HG03039 (cell line): Measurements from ENCODE around the gene RDH5.

ENCODE experiments used
- ATAC-seq: cut with Tn5 transposase; IDR thresholded peaks from one replicate; pipeline ENCODE4 v1.9.1; 2021; ENCODE audit warnings: mild to moderate bottlenecking, moderate library complexity; ENCODE audit not compliant: unreplicated experiment

The RDH5 gene

DNA sequence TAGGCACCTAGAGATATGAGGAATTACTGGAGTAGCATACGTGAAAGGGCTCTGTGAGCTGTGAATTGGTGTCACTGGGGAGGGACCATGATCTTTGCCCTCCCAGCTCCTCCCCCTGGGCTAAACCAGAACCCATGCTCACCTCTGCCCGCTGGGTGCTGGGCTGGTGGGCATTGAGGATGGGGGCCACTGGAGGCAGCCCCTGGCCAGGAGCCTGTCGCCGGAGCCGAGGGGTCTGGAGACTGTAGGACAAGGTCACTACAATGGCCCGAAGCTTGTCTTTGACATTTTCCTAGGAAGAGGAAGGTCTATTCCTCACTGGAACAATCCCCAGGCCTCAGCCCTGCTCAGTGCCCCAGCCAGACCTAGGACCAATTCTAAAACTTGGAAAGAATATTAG is 24.1 kb upstream of the RDH5 start:
- no peak for ATAC-seq

DNA sequence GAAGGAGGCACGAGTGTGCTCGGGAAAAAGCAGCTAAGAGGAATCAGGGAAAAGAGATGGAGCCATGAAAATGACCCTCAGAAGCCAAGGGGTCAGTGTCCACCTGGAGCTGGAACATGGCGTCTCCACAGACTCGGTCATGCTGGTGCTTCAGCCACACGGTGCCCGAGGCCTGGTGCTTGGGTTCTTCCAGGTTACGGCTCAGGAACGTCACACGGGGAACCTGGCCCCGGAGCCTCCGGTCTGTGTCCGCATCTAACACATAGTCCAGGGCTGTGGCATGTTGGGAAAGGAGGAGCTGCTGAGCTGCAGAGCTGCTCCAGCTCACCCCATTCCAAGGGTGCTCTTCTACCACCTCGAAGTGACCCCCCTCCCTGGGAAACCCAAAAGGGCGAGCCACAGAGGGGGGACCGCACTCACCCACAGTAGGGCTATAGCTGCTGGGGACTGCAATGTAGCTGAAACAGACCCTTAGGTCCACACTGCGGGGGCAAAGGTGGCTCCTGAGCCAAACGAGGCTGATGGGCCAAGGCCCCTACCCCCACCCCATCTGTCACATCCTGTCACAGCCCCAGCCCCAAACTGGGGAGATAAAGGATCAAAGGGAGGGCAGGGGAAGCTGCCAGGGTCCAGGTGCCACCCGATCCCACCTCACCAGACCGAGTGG is 23.3 kb upstream of the RDH5 start:
- ATAC-seq, result no peak

DNA sequence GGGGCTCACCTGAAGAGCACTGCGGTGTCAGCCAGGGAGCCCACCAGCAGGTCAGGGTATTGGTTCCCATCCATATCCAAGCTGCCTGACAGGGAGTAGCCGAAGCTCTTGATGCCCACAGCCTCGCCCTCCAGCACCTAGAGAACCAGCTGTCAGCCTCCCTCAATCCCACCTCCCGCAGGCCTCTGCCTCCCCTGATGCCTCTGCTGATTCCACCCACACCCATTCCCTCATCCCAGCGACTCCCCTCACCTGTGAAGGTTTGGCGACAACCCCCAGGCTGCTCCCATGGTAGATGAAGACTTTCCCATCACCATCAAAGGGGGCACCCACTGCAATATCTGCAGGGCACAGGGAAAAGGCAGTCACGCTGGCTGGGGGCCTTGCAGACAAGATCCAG is 22.5 kb upstream of the RDH5 start:
- no peak for ATAC-seq

DNA sequence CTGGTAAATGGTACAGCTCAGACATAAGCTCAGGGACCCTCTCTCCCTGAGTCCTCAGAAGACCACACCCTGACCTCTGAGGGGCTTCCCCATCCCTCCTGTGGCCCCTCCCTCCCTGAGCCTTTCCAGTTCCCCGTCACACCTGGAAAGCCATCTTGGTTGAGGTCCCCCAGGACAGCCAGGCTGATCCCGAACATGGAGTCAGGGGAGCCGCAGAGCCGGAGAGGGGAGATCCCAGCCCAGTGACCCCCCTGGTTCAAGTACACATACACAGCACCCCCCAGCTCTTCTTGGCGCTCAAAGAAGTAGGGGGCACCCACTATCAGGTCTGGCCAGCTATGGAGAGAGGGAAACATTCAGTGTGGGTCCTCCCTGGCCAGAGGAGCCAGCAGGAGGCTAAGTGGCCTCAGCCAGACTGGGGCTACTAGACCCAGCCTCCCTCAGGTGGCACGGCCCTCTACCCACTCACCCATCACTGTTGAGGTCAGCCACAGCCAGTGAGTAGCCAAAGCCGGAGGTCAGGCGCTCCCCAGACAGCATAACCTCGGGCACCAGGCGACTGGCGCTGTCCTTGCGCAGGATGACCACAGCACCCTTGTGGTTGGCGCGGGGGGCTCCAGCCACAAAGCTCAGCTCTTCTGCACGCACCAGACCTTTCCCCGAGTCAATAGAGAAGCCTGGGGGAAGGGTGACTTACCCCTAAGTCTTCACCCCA is 21.8 kb upstream of the RDH5 start:
- no peak for ATAC-seq

DNA sequence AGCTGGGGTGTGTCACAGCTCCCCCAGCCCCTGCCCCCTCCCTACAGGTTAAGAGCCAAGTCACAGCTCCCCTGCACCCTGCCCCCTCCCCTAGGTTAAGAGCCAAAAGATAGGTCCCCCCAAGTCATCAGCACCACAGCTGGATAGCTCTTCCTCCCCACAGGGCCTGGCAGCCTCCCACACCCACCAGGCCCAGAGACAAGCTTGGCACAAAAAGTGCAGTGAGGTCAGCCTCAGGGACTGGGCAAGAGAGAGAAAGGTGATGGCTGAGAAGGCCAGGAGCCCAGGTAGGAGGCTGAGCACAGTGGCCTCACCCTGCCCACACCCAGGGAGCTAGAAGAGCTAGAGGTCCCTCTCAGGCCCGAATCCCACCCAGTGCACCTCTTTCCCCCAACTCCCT is 21.2 kb upstream of the RDH5 start:
- no peak for ATAC-seq

DNA sequence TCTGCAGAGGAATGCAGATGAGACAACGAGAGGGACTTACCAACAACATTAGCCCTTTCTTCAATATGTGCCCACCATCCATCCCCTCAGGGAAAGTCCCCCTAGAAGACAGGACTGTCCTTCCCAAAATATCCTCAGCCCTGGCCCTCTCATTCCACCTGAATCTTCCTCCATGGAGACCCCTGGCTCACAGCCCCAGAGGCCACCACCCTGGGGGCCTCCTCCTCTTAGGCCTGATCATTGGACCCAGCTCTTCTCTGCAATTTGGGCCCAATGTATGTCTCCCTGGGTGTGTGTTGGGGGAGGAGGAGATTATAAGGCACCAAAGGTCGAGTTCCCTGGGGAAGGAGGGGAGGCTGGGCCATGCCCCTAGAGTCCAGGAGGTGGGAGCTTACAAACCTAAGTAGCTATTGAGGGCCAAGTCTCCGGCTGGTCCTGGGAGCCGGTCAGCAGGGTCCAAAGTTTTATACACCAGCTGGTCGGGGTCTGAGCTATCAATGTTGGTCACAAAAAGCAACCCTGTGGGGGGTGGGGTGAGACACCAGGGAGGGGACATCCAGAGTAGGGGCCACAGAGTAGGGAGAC is 20.6 kb upstream of the RDH5 start:
- no peak for ATAC-seq

DNA sequence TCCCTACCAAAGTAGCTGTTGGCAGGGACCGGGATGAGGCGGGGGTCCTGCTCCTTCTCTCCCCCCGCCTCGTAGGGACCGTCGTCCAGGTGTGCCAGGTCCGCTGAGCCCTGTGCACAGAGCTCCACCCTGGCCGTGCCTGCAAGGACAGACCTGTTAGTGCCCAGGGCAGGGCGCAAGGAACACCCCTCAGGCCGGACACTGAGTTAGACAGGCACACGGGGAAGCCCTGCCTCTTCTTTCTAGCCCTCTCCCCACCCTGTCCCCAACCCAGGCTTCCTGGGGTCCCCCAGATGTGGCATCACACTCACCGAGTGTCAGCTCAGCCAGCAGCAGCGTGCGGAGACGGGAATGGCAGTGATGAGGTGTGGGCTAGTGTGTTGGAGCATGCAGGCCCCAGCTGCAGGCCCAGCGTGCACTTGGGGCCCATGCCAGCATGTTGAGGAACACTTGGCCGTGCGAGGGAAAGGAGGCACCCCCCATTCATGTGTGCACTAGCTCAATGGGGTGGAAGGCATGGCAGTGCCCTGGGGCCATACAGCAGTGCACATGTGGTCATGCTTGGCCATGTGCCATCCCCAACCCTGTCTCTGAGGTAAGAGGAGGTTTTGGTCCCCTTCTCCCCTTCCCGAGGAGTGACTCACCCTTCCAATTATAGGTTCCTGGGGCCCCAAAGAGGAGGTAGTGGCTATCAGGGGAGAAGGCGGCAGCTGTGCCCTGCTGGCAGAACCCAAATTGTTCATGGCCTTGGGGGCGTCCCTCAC is 19.8 kb upstream of the RDH5 start:
- no peak for ATAC-seq

DNA sequence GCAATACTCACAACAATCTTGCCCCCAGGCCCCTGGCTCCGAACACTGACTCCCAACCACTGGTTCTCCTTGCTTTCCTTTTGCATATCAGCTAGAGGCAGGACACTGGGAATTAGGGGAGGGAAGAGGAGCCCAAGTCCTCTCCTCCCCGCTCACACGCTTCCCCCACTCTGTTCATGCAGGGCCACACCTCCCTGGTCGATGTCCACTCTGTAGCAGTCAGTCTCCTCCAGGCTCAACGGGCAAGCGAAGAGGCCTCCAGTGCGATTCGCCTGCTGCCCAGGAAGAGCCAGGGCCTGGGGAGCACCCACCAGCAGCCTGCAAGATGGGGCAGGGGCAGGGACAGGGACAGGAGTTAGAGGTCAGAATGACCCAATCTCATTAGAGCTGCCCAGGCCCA is 17.3 kb upstream of the RDH5 start:
- no peak for ATAC-seq

DNA sequence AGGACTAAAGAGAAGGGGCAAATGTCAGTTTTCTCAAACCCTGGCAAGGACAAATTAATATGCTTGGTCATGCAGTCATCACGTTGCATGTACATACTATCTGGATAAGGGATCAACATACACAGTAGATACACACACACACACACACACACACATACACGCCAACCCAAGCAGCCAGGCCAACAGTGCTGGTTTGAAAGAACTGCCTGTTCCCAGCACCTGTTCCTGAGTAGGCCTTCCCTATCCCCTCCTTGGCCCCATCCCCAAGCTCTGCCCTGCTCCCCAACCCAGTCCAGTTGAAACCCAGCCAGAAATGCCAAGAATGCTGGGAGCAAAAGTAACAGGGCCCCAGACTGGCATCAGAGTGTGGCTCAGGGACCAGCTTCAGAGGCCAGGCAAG is 16.9 kb upstream of the RDH5 start:
- ATAC-seq, result no peak

DNA sequence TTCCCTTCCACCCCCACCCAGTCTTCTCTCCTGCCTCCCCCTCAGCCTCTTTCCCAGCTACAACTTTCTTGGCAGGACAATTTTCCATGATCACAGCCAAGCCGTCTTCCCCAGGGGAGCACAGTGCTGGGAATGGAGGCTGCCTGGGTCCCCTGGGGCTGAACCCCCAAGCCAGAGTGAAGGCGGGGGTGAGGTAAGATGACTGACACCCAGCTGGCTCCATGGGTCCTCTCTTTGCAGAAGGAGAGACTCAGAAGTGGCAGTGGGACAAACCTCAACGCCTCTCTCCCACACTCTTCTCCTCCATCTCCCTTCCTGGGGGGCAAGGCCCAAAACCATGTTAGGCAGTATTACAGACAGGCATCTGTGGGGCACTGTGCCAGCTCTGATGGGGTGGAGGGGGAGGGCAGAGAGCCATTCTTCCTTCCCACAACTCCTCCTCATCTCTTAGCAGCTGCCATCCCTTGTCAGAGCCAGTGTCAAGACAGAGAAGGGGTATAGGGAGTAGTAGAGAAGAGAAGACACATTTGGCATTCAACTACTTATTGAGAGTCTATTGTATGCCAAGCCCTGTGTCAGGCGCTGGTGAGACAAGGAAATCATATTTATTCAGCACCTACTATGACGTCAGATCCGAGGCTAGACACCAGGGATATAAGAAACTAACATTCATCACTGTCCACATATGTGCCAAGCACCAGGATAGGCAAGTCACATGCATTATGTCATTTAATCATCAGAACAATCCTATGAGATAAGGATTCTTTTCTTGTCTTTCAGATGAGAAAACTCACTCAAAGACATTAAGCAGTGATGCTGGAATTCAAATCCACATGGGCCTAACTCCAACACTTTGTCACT is 16.1 kb upstream of the RDH5 start:
- no peak for ATAC-seq

DNA sequence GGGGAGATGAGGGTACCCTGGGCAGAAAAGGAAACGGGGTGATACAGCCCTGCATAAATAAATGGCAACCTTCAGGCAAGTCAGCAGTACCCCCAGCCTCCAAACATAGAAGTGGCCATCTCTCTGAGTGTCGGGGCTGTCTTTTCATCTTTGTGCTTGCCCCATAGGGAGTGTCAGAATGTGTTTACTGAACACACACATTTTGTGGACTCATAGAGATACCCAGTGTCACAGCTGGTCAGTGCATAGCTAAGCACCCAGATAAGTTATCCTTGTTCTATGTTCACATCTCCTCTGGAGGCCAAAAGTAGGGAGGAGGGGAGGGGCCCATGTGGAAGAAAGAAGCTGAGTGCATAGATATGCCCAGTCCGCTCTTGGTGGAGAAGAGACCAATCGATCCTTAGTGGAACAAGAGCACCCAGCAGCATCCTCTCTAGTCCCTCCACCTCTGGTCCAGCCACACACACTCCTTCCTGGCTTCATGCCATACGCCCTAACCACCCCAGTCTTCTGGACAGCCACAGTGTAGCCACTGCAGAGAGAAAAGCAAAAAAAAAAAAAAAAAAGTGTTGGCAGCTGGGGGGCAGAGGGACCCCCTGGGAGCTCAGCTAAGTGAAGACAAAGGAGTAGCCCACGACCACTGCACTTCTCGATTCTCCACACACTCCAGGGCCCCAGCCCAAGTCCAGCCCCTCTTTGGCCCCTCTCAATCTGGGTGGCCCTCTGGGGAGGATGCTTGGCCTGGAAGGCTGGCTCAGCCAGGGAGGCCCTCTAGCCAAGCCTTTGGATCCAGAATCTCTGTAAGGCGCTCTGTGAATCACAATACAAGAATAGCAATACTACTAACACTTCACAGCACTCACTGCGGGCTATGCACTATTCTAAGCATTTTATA is 15.1 kb upstream of the RDH5 start:
- ATAC-seq, result no peak

DNA sequence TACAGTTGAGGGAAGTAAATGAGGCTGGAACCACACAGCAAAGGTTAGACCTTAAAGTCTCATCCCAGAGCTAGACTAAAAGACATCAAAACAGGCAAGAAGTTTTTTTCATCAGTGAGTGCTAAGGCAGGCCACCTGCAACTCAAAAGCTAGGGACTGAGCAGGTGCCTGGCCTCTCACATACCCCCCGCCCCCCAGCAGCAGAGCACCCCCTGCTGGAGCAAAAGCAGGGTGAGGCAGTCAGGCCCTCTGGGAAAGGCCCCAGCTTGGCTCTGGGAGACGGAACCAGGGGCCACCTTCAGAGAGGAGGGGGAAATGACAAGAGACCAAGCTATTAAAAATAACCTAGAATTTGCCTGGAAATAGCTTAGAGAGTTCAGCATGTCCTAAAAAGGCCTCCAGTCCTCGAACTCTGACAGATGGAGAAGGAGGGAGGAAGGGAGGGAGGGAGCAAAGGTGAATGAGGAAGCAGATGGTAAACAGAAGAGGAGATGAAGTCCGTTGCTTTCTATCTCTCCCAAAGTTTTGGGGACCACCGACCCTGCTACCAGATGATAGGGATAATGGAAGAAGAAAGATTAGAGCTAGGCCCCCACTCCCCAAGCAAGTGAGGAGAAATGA is 14.3 kb upstream of the RDH5 start:
- ATAC-seq, result no peak

DNA sequence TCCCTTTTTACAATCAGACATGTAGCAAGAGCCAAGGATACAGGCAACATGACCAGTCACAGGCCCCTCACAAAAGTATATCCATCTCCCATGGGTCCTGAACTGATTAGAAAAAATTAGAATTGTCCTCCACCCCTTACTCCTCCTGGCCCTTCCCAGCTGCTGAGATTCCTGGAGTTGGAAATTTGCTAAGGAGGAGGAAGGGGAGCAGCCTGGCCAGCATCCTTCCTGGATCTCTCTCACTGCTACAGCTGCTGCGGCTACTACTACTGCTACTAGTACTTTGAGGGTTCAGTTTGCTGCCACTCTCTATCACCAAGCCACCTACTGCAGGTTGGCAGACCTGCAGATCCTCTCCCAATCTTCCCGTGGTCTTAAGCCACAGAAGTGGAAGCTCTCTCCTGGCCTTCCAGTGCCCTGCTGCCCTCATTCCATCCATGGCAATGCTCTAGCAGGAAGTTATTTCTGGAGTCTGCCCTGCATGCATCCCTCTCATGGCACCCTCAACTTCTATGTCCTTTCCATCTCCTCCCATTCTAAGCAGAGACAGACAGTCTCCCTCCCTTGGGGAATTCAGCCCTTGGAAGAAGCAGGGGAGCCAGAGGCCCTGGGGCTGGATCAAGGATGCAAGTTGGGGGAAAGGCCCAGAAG is 13.5 kb upstream of the RDH5 start:
- ATAC-seq, result no peak

DNA sequence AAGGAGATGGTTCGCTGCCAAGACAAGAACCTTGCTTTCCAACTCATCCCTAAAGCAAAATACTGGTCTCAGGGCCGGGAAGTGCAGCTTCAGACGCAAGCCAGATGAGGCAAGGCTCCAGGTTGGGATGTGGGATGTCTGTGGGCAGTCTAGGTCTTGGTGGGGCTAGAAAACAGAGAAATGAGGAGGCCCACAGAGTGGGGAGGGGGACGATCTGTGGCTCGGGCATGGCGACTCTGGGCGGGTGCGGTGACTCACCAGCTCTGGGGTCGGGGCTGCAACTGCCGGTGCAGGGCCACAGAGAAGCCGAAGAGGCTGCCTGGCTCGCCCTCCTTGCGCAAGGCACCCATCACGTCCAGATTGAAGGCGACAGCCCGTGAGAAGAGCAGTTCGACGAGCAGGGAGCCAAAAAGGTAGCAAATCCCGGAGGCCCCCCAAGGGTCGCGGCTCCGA is 12.9 kb upstream of the RDH5 start:
- ATAC-seq, result no peak

DNA sequence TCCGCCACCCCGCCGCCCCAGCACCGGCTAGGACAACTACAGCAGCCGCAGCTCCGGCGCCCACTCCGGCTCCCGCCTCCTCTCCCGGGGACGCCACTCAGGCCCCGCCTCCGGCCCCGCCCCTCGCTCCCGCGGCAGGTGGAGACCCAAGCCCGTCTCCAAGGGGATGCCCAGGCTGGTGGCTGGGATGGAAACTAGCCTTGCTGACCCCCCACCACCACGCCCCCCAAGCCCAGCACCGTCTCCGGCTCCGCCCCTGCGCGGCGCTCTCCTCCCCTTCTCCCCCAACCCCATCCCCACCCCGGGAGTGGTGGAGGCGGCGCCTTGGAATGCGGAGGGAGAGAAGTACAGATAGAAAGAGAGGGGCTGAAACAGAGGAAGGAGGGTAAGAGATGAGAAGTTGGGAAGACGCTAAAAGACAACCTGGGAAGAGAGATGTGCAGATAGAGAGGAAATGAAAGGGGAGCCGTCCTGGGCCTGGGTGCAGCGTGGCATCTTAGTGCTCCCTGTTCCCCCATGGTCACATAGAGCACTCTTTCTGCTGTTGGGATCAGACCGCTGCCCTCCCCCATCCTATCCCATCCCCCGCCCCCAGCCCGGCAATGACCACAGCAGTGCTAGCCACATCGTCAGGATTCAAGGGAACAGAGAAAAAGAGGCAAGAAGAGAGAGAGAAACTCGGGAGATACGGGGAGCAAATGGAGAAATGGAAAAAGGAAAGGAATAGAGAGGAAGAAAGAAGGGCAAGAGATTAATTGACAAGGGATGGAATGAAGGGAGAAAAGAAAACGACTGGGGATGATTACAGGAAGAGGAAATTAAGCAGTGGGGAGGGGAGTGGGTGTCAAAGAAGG is 12.1 kb upstream of the RDH5 start, which contains the start of gene ITGA7:
TSS of gene ITGA7 (minus strand) at position 64 of the 854 bp plus-strand sequence. CDS start 222 bp downstream, outside the sequence.
- ATAC-seq, result no peak

DNA sequence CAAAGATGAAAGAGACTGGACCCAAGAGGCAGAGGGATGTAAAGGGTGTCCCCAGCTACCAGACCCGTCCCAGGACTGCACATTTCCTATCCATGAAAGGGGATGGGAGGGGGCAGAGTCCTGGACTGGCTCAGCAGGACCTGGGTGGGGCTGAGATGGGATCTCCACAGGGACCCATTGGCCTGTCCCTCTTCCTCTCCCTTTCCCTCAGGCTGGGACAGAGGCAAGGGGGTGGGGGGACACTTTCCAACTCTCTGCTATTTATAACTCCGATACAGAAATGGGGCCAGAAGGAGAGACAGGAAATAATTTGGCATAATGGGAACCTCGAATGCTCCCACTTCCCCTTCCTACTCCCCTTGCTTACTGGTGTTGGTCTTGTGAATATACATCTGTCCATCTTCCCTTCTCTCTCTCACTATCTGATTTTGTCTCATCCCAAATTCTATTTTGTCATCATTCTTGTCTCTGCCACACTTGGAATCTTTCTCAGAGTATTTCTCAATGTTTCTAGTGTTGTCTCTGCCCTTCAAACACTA is 11.4 kb upstream of the RDH5 start:
- no peak for ATAC-seq

DNA sequence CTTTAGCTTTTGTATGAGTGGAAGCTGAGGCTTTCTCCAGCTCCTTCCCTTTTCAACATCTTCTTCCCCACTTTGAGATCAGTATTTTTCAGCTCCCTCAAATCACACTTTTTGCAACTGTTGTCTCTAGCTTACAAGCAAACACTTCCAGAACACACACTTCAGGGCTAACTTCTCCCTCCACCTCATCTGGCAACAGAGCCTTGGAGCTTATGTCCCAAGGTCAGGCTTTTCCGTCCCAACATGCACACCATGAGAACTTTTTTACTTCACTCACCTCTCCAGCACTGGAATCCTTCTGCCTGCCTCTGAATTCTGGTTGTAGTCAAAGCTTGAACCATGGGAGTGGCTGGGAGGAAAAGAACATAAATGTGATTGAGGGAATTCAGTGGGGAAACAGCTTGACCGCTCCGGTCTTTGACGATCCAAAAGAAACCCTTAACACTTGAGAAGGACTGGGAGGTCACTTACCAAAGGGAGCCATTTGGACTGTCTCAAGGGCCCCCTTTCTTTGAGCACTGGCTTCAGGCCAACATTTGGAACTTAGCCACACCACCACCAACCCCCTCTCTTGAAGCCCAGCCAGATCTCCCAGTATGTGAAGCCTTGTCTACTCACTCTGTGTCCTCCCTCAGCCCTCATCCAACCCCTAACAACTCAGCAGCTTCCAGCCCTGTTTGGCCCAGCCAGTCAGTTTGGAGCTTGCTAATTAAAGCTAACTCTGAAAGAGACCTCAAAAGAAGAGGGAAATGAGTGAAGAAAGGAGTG is 8.2 kb upstream of the RDH5 start:
- ATAC-seq, result no peak
